ENCODE results near the gene FBN1. TPM values are rescaled to one million over a fixed set of nuclear protein-coding genes. Genes with fewer than 3 reads are reported as not detected.

FBN1 gene
- total and polyA plus RNA-seq, 2 experiments from 2014 or later, result 1.9 to 3.8 TPM

DNA sequence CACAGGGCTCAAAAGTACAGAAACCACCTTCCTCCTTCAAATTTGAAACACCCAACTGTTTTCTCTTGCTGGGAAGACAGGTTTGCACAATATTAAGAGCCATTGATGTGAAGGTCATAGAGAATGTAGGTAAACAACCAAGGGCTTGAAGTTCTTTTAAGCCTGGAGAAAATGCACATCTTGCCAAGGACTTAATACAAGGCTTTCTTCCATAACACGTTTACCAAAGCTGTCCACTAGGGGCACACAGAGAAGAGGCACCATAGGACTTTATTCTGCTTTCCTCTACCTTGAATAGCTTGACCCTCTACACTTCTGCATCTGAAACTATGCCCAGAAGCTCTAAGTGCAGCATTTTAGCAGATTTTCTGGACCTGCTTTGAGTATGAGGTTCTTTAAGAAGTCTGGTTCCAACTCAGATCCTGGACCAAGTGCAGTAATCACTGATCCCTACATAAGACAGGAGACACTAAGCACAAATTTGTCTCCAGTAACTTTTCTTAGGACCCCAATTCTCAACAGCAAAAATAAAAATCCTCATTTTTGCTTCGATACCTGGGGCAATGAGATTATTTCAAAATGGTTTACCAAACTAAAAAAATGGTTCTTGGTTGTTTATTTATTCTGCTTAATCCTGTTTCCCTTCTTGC is 138.0 kb downstream of the FBN1 start:
- Histone ChIP-seq H3F3A (replicated peaks; ENCODE audit: low read depth) (no peaks in the 10 kb centered on the region), H3K27ac (ENCODE audit: low read depth) (no peak overlapping the region), H3K9me2 (ENCODE audit: insufficient read depth) (no peaks in the 10 kb centered on the region), H3K4me3 (no peak overlapping the region), H3K27me3 (ENCODE audit: insufficient read depth) (no peaks in the 10 kb centered on the region), H3K4me2 (no peak overlapping the region), H2AFZ (no peak overlapping the region), H4K20me1 (replicated peaks; ENCODE audit: insufficient read depth) (no peaks in the 10 kb centered on the region), H3K36me3 (ENCODE audit: insufficient read depth) (no peaks in the 10 kb centered on the region), H3K4me1 (ENCODE audit: insufficient read depth) (no peaks in the 10 kb centered on the region), H3K79me2 (replicated peaks; ENCODE audit: insufficient read depth) (no peaks in the 10 kb centered on the region)
- Mint-ChIP-seq H3K36me3 (ENCODE audit: low read depth) (no peaks in the 10 kb centered on the region), H3K27me3 (ENCODE audit: insufficient read depth, low read depth, poor library complexity) (peaks cover 2% of the 10 kb centered on the region), H3K4me1 (no peaks in the 10 kb centered on the region), H3K27ac (no peak overlapping the region), H3K4me3 (no peak overlapping the region), H3K9me3 (no peaks in the 10 kb centered on the region)
- TF ChIP-seq ZNF462 (CRISPR knock-in tag; IDR thresholded peaks at IDR 0.05), result no peak
- TF ChIP-seq, protein P1, sequence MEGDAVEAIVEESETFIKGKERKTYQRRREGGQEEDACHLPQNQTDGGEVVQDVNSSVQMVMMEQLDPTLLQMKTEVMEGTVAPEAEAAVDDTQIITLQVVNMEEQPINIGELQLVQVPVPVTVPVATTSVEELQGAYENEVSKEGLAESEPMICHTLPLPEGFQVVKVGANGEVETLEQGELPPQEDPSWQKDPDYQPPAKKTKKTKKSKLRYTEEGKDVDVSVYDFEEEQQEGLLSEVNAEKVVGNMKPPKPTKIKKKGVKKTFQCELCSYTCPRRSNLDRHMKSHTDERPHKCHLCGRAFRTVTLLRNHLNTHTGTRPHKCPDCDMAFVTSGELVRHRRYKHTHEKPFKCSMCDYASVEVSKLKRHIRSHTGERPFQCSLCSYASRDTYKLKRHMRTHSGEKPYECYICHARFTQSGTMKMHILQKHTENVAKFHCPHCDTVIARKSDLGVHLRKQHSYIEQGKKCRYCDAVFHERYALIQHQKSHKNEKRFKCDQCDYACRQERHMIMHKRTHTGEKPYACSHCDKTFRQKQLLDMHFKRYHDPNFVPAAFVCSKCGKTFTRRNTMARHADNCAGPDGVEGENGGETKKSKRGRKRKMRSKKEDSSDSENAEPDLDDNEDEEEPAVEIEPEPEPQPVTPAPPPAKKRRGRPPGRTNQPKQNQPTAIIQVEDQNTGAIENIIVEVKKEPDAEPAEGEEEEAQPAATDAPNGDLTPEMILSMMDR (conservative IDR thresholded peaks at IDR 0.05; ENCODE audit: low read depth in 2 of 2), result peak; percentile 67 to 70
- DNase-seq (ENCODE audit: low spot score) (peak; percentile 87), ATAC-seq (peak; percentile 85)

DNA sequence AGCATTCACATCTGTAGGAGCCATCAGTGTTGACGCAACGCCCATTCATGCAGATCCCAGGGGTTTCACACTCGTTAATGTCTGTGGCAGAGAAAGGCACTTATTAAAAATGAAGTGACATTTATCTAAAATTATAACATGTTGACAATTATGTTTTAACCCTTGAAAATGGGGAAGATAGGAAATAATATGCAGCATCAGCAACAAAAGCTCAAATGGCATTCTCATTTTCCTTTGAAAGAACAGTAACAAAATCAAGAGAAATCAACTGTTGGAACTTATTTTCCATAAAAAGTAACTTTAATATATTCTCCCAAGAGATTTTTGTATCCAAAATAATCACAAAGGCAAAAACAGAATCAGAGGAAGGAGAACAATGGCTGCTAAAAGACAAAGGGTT is 140.4 kb downstream of the FBN1 start:
- Histone ChIP-seq H3K36me3 (ENCODE audit: insufficient read depth) (no peaks in the 10 kb centered on the region), H2AFZ (no peak overlapping the region), H3K4me1 (ENCODE audit: insufficient read depth) (no peaks in the 10 kb centered on the region), H3K27me3 (ENCODE audit: insufficient read depth) (no peaks in the 10 kb centered on the region), H3K79me2 (replicated peaks; ENCODE audit: insufficient read depth) (no peaks in the 10 kb centered on the region), H3K4me3 (no peak overlapping the region), H4K20me1 (replicated peaks; ENCODE audit: insufficient read depth) (no peaks in the 10 kb centered on the region), H3K4me2 (no peak overlapping the region), H3K9me2 (ENCODE audit: insufficient read depth) (no peaks in the 10 kb centered on the region), H3F3A (replicated peaks; ENCODE audit: low read depth) (no peaks in the 10 kb centered on the region), H3K27ac (ENCODE audit: low read depth) (no peak overlapping the region)
- H3K36me3 Mint-ChIP-seq (ENCODE audit: low read depth), result no peaks in the 10 kb centered on the region
- no peak overlapping the region for H3K4me3 Mint-ChIP-seq
- H3K27ac Mint-ChIP-seq, result no peak overlapping the region
- ATAC-seq, result no peak
- H3K9me3 Mint-ChIP-seq, result no peaks in the 10 kb centered on the region
- peaks cover 4% of the 10 kb centered on the region for H3K27me3 Mint-ChIP-seq (ENCODE audit: insufficient read depth, low read depth, poor library complexity)
- H3K4me1 Mint-ChIP-seq, result no peaks in the 10 kb centered on the region
- DNase-seq (ENCODE audit: low spot score), result no peak
- TF ChIP-seq CREB1 (CRISPR knock-in tag; IDR thresholded peaks at IDR 0.05; ENCODE audit: low read depth) (no peak), POLR2AphosphoS5 (IDR thresholded peaks at IDR 0.05; ENCODE audit: low read depth) (no peak), NANOG (IDR thresholded peaks at IDR 0.05; ENCODE audit: borderline replicate concordance) (no peak), ZNF331 (CRISPR knock-in tag; IDR thresholded peaks at IDR 0.05; ENCODE audit: low read depth) (no peak), ZNF114 (CRISPR knock-in tag; IDR thresholded peaks at IDR 0.05) (no peak), EZH2phosphoT487 (IDR thresholded peaks at IDR 0.05; ENCODE audit: unreplicated experiment) (no peak)
- TF ChIP-seq, protein P2, sequence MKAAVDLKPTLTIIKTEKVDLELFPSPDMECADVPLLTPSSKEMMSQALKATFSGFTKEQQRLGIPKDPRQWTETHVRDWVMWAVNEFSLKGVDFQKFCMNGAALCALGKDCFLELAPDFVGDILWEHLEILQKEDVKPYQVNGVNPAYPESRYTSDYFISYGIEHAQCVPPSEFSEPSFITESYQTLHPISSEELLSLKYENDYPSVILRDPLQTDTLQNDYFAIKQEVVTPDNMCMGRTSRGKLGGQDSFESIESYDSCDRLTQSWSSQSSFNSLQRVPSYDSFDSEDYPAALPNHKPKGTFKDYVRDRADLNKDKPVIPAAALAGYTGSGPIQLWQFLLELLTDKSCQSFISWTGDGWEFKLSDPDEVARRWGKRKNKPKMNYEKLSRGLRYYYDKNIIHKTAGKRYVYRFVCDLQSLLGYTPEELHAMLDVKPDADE (IDR thresholded peaks at IDR 0.05), result no peak
